CD4-positive, alpha-beta T cell treated with Interleukin-12 subunit alpha and Interleukin-12 subunit beta, for 1 hour (primary cell): ENCODE measurements around the gene TMEM212.
"Not testable (repeated sequence)": the region's sequence is repeated elsewhere in the genome, so short reads cannot be mapped to it uniquely, and the experiment has no call there.

Source experiments
- DNase-seq: peaks from one replicate; pipeline ENCODE4 v3.0.0-alpha.2; 2020

TMEM212 gene

GRCh38 chr3:171813278-171813896 is 29.8 kb upstream of the TMEM212 start:
- no peak for DNase-seq

- no peak for DNase-seq
Observed at GRCh38 chr3:171813897-171814460, 29.2 kb upstream of the TMEM212 start.

- DNase-seq = not testable (repeated sequence)
Observed at GRCh38 chr3:171814662-171815061, 28.5 kb upstream of the TMEM212 start.

GRCh38 chr3:171815973-171816595 is 27.1 kb upstream of the TMEM212 start:
- no peak for DNase-seq

- DNase-seq = no peak
Observed at GRCh38 chr3:171817074-171817800, 25.9 kb upstream of the TMEM212 start.

GRCh38 chr3:171821044-171821443 is 22.1 kb upstream of the TMEM212 start:
- DNase-seq = no peak

- no peak for DNase-seq
Observed at GRCh38 chr3:171821778-171822358, 21.3 kb upstream of the TMEM212 start.

GRCh38 chr3:171822431-171823106 is 20.6 kb upstream of the TMEM212 start:
- no peak for DNase-seq

- DNase-seq = no peak
Observed at GRCh38 chr3:171824116-171824515, 19.0 kb upstream of the TMEM212 start.

GRCh38 chr3:171824824-171825221 is 18.3 kb upstream of the TMEM212 start:
- no peak for DNase-seq

GRCh38 chr3:171825222-171825828 is 17.8 kb upstream of the TMEM212 start:
- no peak for DNase-seq

GRCh38 chr3:171827385-171827784 is 15.8 kb upstream of the TMEM212 start:
- no peak for DNase-seq

GRCh38 chr3:171827836-171828458 is 15.2 kb upstream of the TMEM212 start:
- no peak for DNase-seq

- no peak for DNase-seq
Observed at GRCh38 chr3:171828902-171829770, 14.0 kb upstream of the TMEM212 start.

GRCh38 chr3:171829841-171830517 is 13.2 kb upstream of the TMEM212 start:
- no peak for DNase-seq

- no peak for DNase-seq
Observed at GRCh38 chr3:171830518-171830875, 12.7 kb upstream of the TMEM212 start.

- no peak for DNase-seq
Observed at GRCh38 chr3:171831936-171832335, 11.2 kb upstream of the TMEM212 start.

- DNase-seq = no peak
Observed at GRCh38 chr3:171832989-171833388, 10.2 kb upstream of the TMEM212 start.

- DNase-seq = no peak
Observed at GRCh38 chr3:171833789-171834460, 9.2 kb upstream of the TMEM212 start.

- DNase-seq = no peak
Observed at GRCh38 chr3:171834461-171834801, 8.7 kb upstream of the TMEM212 start.
